OCI-LY7 (cell line): ENCODE data around the gene LAMA4.

ENCODE experiments used
- EZH2phosphoT487 ChIP-seq: fragments of 200-600 bp; sonication (generic); IDR thresholded peaks from 2 replicates; pipeline ENCODE4 v1.6.1; 2018; ENCODE audit warnings: low read depth, borderline replicate concordance, mild to moderate bottlenecking, mixed run types, antibody characterized with exemption, low read length, moderate library complexity, mixed read lengths
- TF ChIP-seq, protein P1 (sequence below): fragments of 200-600 bp; sonication (generic); conservative IDR thresholded peaks from 2 replicates; pipeline ENCODE4 v1.5.1; 2014; ENCODE audit warnings: mild to moderate bottlenecking, antibody characterized with exemption, low read length, moderate library complexity, mixed read lengths

DNA sequence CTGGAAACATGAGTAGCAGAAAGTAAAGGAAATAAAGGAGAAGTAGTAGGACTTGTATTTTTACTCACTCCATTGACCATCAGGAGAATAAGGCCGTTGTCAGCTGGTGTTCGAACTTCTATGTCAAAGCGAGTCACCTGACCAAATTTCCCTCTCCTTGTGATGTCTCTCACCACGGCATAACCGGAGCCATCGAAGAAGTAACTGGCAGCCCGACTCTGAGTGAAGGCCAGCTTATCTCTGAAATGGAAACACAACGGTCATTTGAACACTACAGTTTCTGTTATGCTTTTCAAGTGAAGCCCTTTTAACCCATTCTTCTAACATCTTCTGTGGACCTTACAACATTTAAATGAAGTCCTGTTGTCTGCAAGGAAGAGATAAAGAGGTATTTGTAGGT, 115.3 kb downstream of the LAMA4 start:
- TF ChIP-seq, protein P1, sequence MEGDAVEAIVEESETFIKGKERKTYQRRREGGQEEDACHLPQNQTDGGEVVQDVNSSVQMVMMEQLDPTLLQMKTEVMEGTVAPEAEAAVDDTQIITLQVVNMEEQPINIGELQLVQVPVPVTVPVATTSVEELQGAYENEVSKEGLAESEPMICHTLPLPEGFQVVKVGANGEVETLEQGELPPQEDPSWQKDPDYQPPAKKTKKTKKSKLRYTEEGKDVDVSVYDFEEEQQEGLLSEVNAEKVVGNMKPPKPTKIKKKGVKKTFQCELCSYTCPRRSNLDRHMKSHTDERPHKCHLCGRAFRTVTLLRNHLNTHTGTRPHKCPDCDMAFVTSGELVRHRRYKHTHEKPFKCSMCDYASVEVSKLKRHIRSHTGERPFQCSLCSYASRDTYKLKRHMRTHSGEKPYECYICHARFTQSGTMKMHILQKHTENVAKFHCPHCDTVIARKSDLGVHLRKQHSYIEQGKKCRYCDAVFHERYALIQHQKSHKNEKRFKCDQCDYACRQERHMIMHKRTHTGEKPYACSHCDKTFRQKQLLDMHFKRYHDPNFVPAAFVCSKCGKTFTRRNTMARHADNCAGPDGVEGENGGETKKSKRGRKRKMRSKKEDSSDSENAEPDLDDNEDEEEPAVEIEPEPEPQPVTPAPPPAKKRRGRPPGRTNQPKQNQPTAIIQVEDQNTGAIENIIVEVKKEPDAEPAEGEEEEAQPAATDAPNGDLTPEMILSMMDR: no peak
- no peak for TF ChIP-seq EZH2phosphoT487
